ENCODE results near the gene ZNF790. TPM values are rescaled to one million over a fixed set of nuclear protein-coding genes. Genes with fewer than 3 reads are reported as not detected.

Gene ZNF790
- total and polyA plus RNA-seq, 2 of the 8 experiments (the other 6 are each of a cell fraction or from before 2014, with no cell fraction given) = 1.7 to 7.2 TPM

- Histone ChIP-seq H2AFZ (ENCODE audit: low read length) (peak overlapping the region; percentile 100), H3K18ac (ENCODE audit: extremely low read depth, low read length) (peak overlapping the region; percentile 88), H4K8ac (ENCODE audit: extremely low read depth, insufficient read depth, low read length) (peak overlapping the region; percentile 66; the same call in 1 of the 2 replicates), H3K36me3 (ENCODE audit: control insufficient read depth in 2 of 4, insufficient read depth in 4 of 4, low read length in 3 of 4) (peaks cover 2 to 6% (median 4%) of the 10 kb centered on the region in 4 experiments; a peak in 5 of 8 replicates), H3K4me3 (ENCODE audit: extremely low read depth in 1 of 4, insufficient read depth in 2 of 4, low read depth in 3 of 4, low read length in 4 of 4) (peak overlapping the region; percentile 89 to 99 (median 96)), H4K91ac (replicated peaks; ENCODE audit: insufficient read length, low read length) (peak overlapping the region; percentile 29), H3K9me3 (ENCODE audit: insufficient read depth in 2 of 2, low read depth in 1 of 2, low read length in 1 of 2) (no peaks in the 10 kb centered on the region; a peak in 1 of 4 replicates), H3K79me1 (ENCODE audit: low read depth, low read length) (peaks cover 8% of the 10 kb centered on the region), H3K27ac (ENCODE audit: low read depth, low read length) (peak overlapping the region; percentile 72), H4K5ac (ENCODE audit: insufficient read length, low read depth, low read length) (peak overlapping the region; percentile 57), H2BK20ac (ENCODE audit: low read length) (no peak overlapping the region), H2BK120ac (replicated peaks; ENCODE audit: low read depth, low read length) (no peak overlapping the region), H3K4me1 (replicated peaks in 1 of 4; ENCODE audit: control insufficient read depth in 3 of 4, insufficient read depth in 4 of 4, low read length in 3 of 4) (peaks cover 0 to 2% (median 0%) of the 10 kb centered on the region in 4 experiments; a peak in 3 of 7 replicates), H3K79me2 (ENCODE audit: control insufficient read depth in 1 of 2, insufficient read depth in 2 of 2, low read length in 2 of 2) (peaks cover 0 to 21% of the 10 kb centered on the region in 2 experiments; a peak in 2 of 4 replicates), H2AK5ac (ENCODE audit: low read depth, low read length) (0 out of 2 replicates have a peak overlapping the region, but pooled peaks have one; percentile 28), H2BK15ac (ENCODE audit: low read length) (no peak overlapping the region), H4K20me1 (replicated peaks in 1 of 2; ENCODE audit: control insufficient read depth in 1 of 2, insufficient read depth in 2 of 2, low read length in 2 of 2) (no peaks in the 10 kb centered on the region), H3K14ac (ENCODE audit: insufficient read length) (no peak overlapping the region), H3K4me2 (ENCODE audit: insufficient read depth in 1 of 2, low read depth in 2 of 2, low read length in 2 of 2) (peak overlapping the region; percentile 93 to 100), H3K9ac (replicated peaks in 1 of 4; ENCODE audit: extremely low read depth in 1 of 4, low read depth in 3 of 4, low read length in 3 of 4) (peak overlapping the region; percentile 78 to 94 (median 84)), H3K27me3 (replicated peaks in 1 of 4; ENCODE audit: control insufficient read depth in 3 of 4, extremely low read depth in 1 of 4, insufficient read depth in 3 of 4, low read length in 3 of 4) (no peaks in the 10 kb centered on the region), H2BK12ac (ENCODE audit: low read depth, low read length) (peak overlapping the region; percentile 55; the same call in 1 of the 2 replicates), H3K4ac (replicated peaks; ENCODE audit: insufficient read length, low read depth, low read length) (no peak overlapping the region), H3K23ac (ENCODE audit: insufficient read length) (no peak overlapping the region), H2BK5ac (ENCODE audit: low read depth, low read length) (peak overlapping the region; percentile 84), H3K23me2 (ENCODE audit: low read depth, low read length) (peaks cover 16% of the 10 kb centered on the region), H3K56ac (replicated peaks; ENCODE audit: insufficient read length, low read depth, low read length) (peak overlapping the region; percentile 72)
- peak in 1 of 2 experiments; percentile 84 for DNase-seq (ENCODE audit: low read depth in 1 of 2, low spot score in 2 of 2)
- 1% methylated on average over 36 of the region's 36 CpGs; no CpG with 5 or more reads in 1 of the 2 experiments for WGBS, 2 experiments (ENCODE audit: extremely low coverage in 1 of 2, insufficient coverage in 1 of 2, insufficient read length in 1 of 2, insufficient replicate concordance in 2 of 2, low coverage in 1 of 2, low lambda C conversion rate in 2 of 2, missing lambda C conversion rate in 1 of 2)
- no peak for FAIRE-seq
- POLR2A ChIA-PET (ENCODE audit: partially characterized antibody) = interaction anchor here (0.7 to 5.1 kb wide), 16 partner anchors 11 to 367 kb away, joined by 3 to 103 read pairs (median 4); partner anchors contain the start of genes ZNF260, ZNF383, ZNF529 and ZNF566
- CTCF ChIA-PET (ENCODE audit: partially characterized antibody) = interaction anchor here (1.1 to 2.3 kb wide), 4 partner anchors 11 to 471 kb away, joined by 3 to 14 read pairs (median 4); partner anchors contain the start of genes ZFP14, ZNF260 and ZNF790
- TF ChIP-seq, protein P1, sequence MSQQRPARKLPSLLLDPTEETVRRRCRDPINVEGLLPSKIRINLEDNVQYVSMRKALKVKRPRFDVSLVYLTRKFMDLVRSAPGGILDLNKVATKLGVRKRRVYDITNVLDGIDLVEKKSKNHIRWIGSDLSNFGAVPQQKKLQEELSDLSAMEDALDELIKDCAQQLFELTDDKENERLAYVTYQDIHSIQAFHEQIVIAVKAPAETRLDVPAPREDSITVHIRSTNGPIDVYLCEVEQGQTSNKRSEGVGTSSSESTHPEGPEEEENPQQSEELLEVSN (IDR thresholded peaks at IDR 0.05) = no peak
- TF ChIP-seq YY1 (IDR thresholded peaks at IDR 0.05; ENCODE audit: low read depth, low read length) (peak; percentile 86), TAF1 (IDR thresholded peaks at IDR 0.05; ENCODE audit: low read depth, low read length) (peak; percentile 87), TEAD4 (IDR thresholded peaks at IDR 0.05; ENCODE audit: low read depth, low read length) (0 out of 2 replicates have a peak, but pooled peaks have one; percentile 42), SIN3A (conservative IDR thresholded peaks at IDR 0.05 in 1 of 2, IDR thresholded peaks at IDR 0.05 in 1 of 2; ENCODE audit: low read depth in 1 of 2, low read length in 2 of 2) (0 out of 4 replicates have a peak, but pooled peaks of 1 of the 2 experiments have one; percentile 28), TBP (IDR thresholded peaks at IDR 0.05; ENCODE audit: low read depth, low read length) (peak; percentile 76), CBX5 (IDR thresholded peaks at IDR 0.05; ENCODE audit: low read depth, low read length) (no peak), MAX (IDR thresholded peaks at IDR 0.05) (peak; percentile 42), CHD2 (IDR thresholded peaks at IDR 0.05; ENCODE audit: low read length) (peak; percentile 27; the same call in 1 of the 2 replicates), CREB1 (IDR thresholded peaks at IDR 0.05) (peak; percentile 14; the same call in 1 of the 2 replicates)
Observed at GRCh38 chr19:36849701-36850558, 11.7 kb upstream of the ZNF790 start.

Measured in H1 (cell line).